H9 (cell line): Measurements from ENCODE around the gene ECE1. TPM values are rescaled to one million over a fixed set of nuclear protein-coding genes. Genes with fewer than 3 reads are reported as not detected.

Experiments
- DNase-seq: peaks from one replicate; pipeline ENCODE4 v3.0.0-alpha.2; 2017
- H2AFZ ChIP-seq: one replicate; pipeline ENCODE4 v1.6.1; 2013; ENCODE audit warnings: mild to moderate bottlenecking, low read length, control low read depth, moderate library complexity
- H2AK5ac ChIP-seq: 2 replicates; pipeline ENCODE4 v1.6.1; 2013; ENCODE audit warnings: low read length, control low read depth, mixed read lengths; ENCODE audit not compliant: insufficient read length
- H2BK120ac ChIP-seq: one replicate; pipeline ENCODE4 v1.6.1; 2013; ENCODE audit warnings: low read depth, mild to moderate bottlenecking, low read length, control low read depth, inconsistent platforms; ENCODE audit not compliant: poor library complexity, severe bottlenecking
- H2BK12ac ChIP-seq: 2 replicates; pipeline ENCODE4 v1.6.1; 2013; ENCODE audit warnings: low read length, control low read depth, mixed read lengths, low read depth; ENCODE audit not compliant: insufficient read length
- H2BK15ac ChIP-seq: 2 replicates; pipeline ENCODE4 v1.6.1; 2013; ENCODE audit warnings: low read depth, low read length, control low read depth
- H2BK20ac ChIP-seq: one replicate; pipeline ENCODE4 v1.6.1; 2013; ENCODE audit warnings: low read depth, mild to moderate bottlenecking, low read length, control low read depth, inconsistent platforms; ENCODE audit not compliant: poor library complexity, severe bottlenecking
- H2BK5ac ChIP-seq: 2 replicates; pipeline ENCODE4 v1.6.1; 2013; ENCODE audit warnings: low read length, control low read depth, mixed read lengths; ENCODE audit not compliant: insufficient read length
- H3K14ac ChIP-seq: 2 replicates; pipeline ENCODE4 v1.6.1; 2013; ENCODE audit warnings: low read length, control low read depth; ENCODE audit not compliant: insufficient read depth
- H3K18ac ChIP-seq: 2 replicates; pipeline ENCODE4 v1.6.1; 2013; ENCODE audit warnings: low read depth, mild to moderate bottlenecking, mixed read lengths, low read length, control low read depth; ENCODE audit not compliant: insufficient read length
- H3K23ac ChIP-seq: 2 replicates; pipeline ENCODE4 v1.6.1; 2013; ENCODE audit warnings: low read length, control low read depth, mixed read lengths, low read depth; ENCODE audit not compliant: insufficient read length
- H3K23me2 ChIP-seq: 2 replicates; pipeline ENCODE4 v1.6.1; 2013; ENCODE audit warnings: low read depth, mild to moderate bottlenecking, mixed read lengths, low read length, control low read depth; ENCODE audit not compliant: insufficient read length, poor library complexity, severe bottlenecking
- H3K27ac ChIP-seq: 2 replicates; pipeline ENCODE4 v1.5.1; 2013; ENCODE audit warnings: low read length, control low read depth, mixed read lengths, low read depth; ENCODE audit not compliant: insufficient read length
- H3K27me3 ChIP-seq: 2 replicates; pipeline ENCODE4 v1.6.1; 2013; ENCODE audit warnings: low read length, control low read depth, inconsistent platforms; ENCODE audit not compliant: insufficient read depth
- H3K4ac ChIP-seq: 2 replicates; pipeline ENCODE4 v1.6.1; 2013; ENCODE audit warnings: low read depth, mild to moderate bottlenecking, control low read depth, inconsistent platforms, low read length, moderate library complexity
- H3K4me1 ChIP-seq: 2 replicates; pipeline ENCODE4 v1.6.1; 2013; ENCODE audit warnings: low read length, control low read depth, inconsistent platforms; ENCODE audit not compliant: insufficient read depth
- H3K4me2 ChIP-seq: 2 replicates; pipeline ENCODE4 v1.6.1; 2013; ENCODE audit warnings: low read length, control low read depth, mixed read lengths; ENCODE audit not compliant: insufficient read length, insufficient read depth
- H3K56ac ChIP-seq: 2 replicates; pipeline ENCODE4 v1.6.1; 2013; ENCODE audit warnings: low read depth, mild to moderate bottlenecking, mixed read lengths, low read length, control low read depth; ENCODE audit not compliant: insufficient read length
- H3K79me1 ChIP-seq: 2 replicates; pipeline ENCODE4 v1.6.1; 2013; ENCODE audit warnings: low read depth, mild to moderate bottlenecking, moderate library complexity, low read length, control low read depth, inconsistent platforms; ENCODE audit not compliant: insufficient read depth, poor library complexity, severe bottlenecking
- H3K79me2 ChIP-seq: 2 replicates; pipeline ENCODE4 v1.6.1; 2013; ENCODE audit warnings: low read length, control low read depth, inconsistent platforms; ENCODE audit not compliant: insufficient read depth
- H3K9ac ChIP-seq: 2 replicates; pipeline ENCODE4 v1.6.1; 2013; ENCODE audit warnings: low read length, control low read depth, mixed read lengths; ENCODE audit not compliant: insufficient read length; ENCODE audit errors: extremely low read depth
- H3K9me3 ChIP-seq: one replicate; pipeline ENCODE4 v1.6.1; 2013; ENCODE audit warnings: low read depth, low read length, inconsistent platforms; ENCODE audit not compliant: control insufficient read depth
- H3T11ph ChIP-seq: one replicate; pipeline ENCODE4 v1.6.1; 2013; ENCODE audit warnings: mild to moderate bottlenecking, low read length, control low read depth, inconsistent platforms
- H4K20me1 ChIP-seq: one replicate; pipeline ENCODE4 v1.6.1; 2013; ENCODE audit not compliant: control insufficient read depth, insufficient read length, insufficient read depth
- H4K5ac ChIP-seq: 2 replicates; pipeline ENCODE4 v1.6.1; 2013; ENCODE audit warnings: low read depth, mild to moderate bottlenecking, mixed read lengths, low read length, control low read depth; ENCODE audit not compliant: insufficient read length
- H4K8ac ChIP-seq: replicated peaks from 2 replicates; pipeline ENCODE4 v1.6.1; 2013; ENCODE audit warnings: low read length, control low read depth, mixed read lengths, low read depth; ENCODE audit not compliant: insufficient read length
- H4K91ac ChIP-seq: 2 replicates; pipeline ENCODE4 v1.6.1; 2013; ENCODE audit warnings: low read depth, mild to moderate bottlenecking, moderate library complexity, mixed read lengths, low read length, control low read depth; ENCODE audit not compliant: insufficient read length
- H3K27ac Mint-ChIP-seq, 3 experiments: 2 replicates in 2 of 3; 3 replicates in 1 of 3; pipeline ENCODE4 v1.8.0; 2020 to 2021; ENCODE audit warnings: mixed read lengths in 3 of 3, mild to moderate bottlenecking in 1 of 3, moderate library complexity in 1 of 3
- H3K27me3 Mint-ChIP-seq: 2 replicates; pipeline ENCODE4 v1.8.0; 2021; ENCODE audit warnings: low read depth, mild to moderate bottlenecking, moderate library complexity, mixed read lengths
- H3K36me3 Mint-ChIP-seq, 3 experiments: 2 replicates in 2 of 3; 3 replicates in 1 of 3; pipeline ENCODE4 v1.8.0; 2020 to 2021; ENCODE audit warnings: low read depth in 3 of 3, mixed read lengths in 3 of 3; ENCODE audit not compliant: insufficient read depth in 1 of 3
- H3K4me1 Mint-ChIP-seq, 2 experiments: 2 replicates each; pipeline ENCODE4 v1.8.0; 2020; ENCODE audit warnings: mixed read lengths in 2 of 2
- H3K4me3 Mint-ChIP-seq, 2 experiments: 2 replicates in 1 of 2; 3 replicates in 1 of 2; pipeline ENCODE4 v1.8.0; 2020 to 2021; ENCODE audit warnings: mild to moderate bottlenecking in 2 of 2, mixed read lengths in 2 of 2, moderate library complexity in 1 of 2
- H3K9me3 Mint-ChIP-seq, 2 experiments: 2 replicates in 1 of 2; 3 replicates in 1 of 2; pipeline ENCODE4 v1.8.0; 2020; ENCODE audit warnings: mild to moderate bottlenecking in 2 of 2, mixed read lengths in 2 of 2, moderate library complexity in 1 of 2
- CTCF ChIP-seq: fragments of 200-600 bp; sonication (generic); conservative IDR thresholded peaks from 3 replicates; pipeline ENCODE4 v1.8.0; 2021; ENCODE audit warnings: antibody characterized with exemption, mild to moderate bottlenecking
- WGBS: extraction: QIAGEN DNeasy Blood & Tissue Kit; methylation state at CpG from one replicate; pipeline ENCODE4 v1.1.7; 2013; ENCODE audit warnings: missing lambda C conversion rate, low lambda C conversion rate, mixed read lengths; ENCODE audit not compliant: insufficient read length; ENCODE audit errors: extremely low coverage; 5-methylcytosine and 5-hydroxymethylcytosine counted together
- total RNA-seq: library from RNA; stranded (reverse); gene quantifications from 2 replicates; pipeline ENCODE4 v1.2.1, GENCODE V29; 2021

Gene ECE1
- total RNA-seq, 1 experiment from 2014 or later, result 31.1 TPM

GRCh38 chr1:21266119-21266774 is 24.0 kb downstream of the ECE1 start:
- Mint-ChIP-seq H3K9me3 (peaks cover 0 to 3% of the 10 kb centered on the region in 2 experiments; a peak in 1 of 5 replicates), H3K27me3 (no peaks in the 10 kb centered on the region), H3K36me3 (peaks cover 14 to 18% (median 15%) of the 10 kb centered on the region in 3 experiments), H3K4me3 (no peak overlapping the region), H3K4me1 (peaks cover 24 to 26% of the 10 kb centered on the region in 2 experiments), H3K27ac (no peak overlapping the region)
- no peak for DNase-seq
- Histone ChIP-seq H3K23me2 (no peaks in the 10 kb centered on the region), H3K18ac (no peak overlapping the region), H4K5ac (no peak overlapping the region), H2BK15ac (no peak overlapping the region), H3K79me2 (no peaks in the 10 kb centered on the region), H3K4me2 (no peak overlapping the region), H2AK5ac (no peak overlapping the region), H3K27ac (no peak overlapping the region), H4K8ac (no peak overlapping the region), H4K91ac (no peak overlapping the region), H3K4ac (no peak overlapping the region), H3K14ac (no peak overlapping the region), H3K23ac (no peak overlapping the region), H3K27me3 (no peaks in the 10 kb centered on the region), H2AFZ (no peak overlapping the region), H2BK12ac (no peak overlapping the region), H3K56ac (no peak overlapping the region), H3K4me1 (peaks cover 10% of the 10 kb centered on the region), H3K79me1 (no peaks in the 10 kb centered on the region), H2BK120ac (no peak overlapping the region), H2BK20ac (no peak overlapping the region), H3K9ac (no peak overlapping the region), H2BK5ac (no peak overlapping the region), H3T11ph (no peak overlapping the region), H3K9me3 (no peaks in the 10 kb centered on the region), H4K20me1 (peaks cover 2% of the 10 kb centered on the region)
- no peak for TF ChIP-seq CTCF
- WGBS, result no CpG with 5 or more reads among the region's 12 CpGs
